ENCODE results near the gene NDUFB3. TPM values are rescaled to one million over a fixed set of nuclear protein-coding genes. Genes with fewer than 3 reads are reported as not detected.
"Not testable (repeated sequence)": the region's sequence is repeated elsewhere in the genome, so short reads cannot be mapped to it uniquely, and the experiment has no call there.

The NDUFB3 gene
- total RNA-seq (10 to 100 TPM; 48.7 to 53.6 TPM), polyA plus RNA-seq (100 to 1,000 TPM; 261 to 298 TPM)

- intact Hi-C loops (cut with micrococcal nuclease) = loop anchor here (1.0 kb wide), 8 partner anchors 45 to 358 kb away; partner anchors contain the start of genes BZW1, CFLAR, CLK1 and NIF3L1
- ChIA-PET CTCF (ENCODE audit: partially characterized antibody) (interaction anchor here (0.5 to 6.8 kb wide), 18 partner anchors 11 to 359 kb away, joined by 3 to 115 read pairs (median 4); partner anchors contain the start of genes CFLAR, NIF3L1 and PPIL3), POLR2A (ENCODE audit: partially characterized antibody) (interaction anchor here (0.6 to 6.1 kb wide), 18 partner anchors 15 to 571 kb away, joined by 3 to 101 read pairs (median 7); partner anchors contain the start of genes CASP10, CFLAR, CLK1 and NIF3L1)
- Histone ChIP-seq H3K36me3 (ENCODE audit: insufficient read depth, low read length) (no peaks in the 10 kb centered on the region), H3K27ac (ENCODE audit: low read depth, low read length) (peak within 1 kb of the TSS; percentile 79), H3K4me1 (ENCODE audit: insufficient read depth, low read length) (peaks cover 52% of the 10 kb centered on the region), H3K27me3 (ENCODE audit: insufficient read depth, low read length) (no peaks in the 10 kb centered on the region), H3K4me3 (ENCODE audit: low read length in 2 of 2) (peak within 1 kb of the TSS; percentile 94 to 96), H3K9me3 (ENCODE audit: control insufficient read depth in 1 of 2, low read length in 2 of 2) (no peaks in the 10 kb centered on the region)
- Mint-ChIP-seq H3K4me1 (peaks cover 35 to 62% (median 46%) of the 10 kb centered on the region in 4 donors), H3K36me3 (peaks cover 0 to 20% of the 10 kb centered on the region in 2 donors), H3K27ac (peak within 1 kb of the TSS; percentile 94 to 99 (median 98)), H3K27me3 (peaks cover 0 to 2% of the 10 kb centered on the region in 2 donors), H3K4me3 (peak within 1 kb of the TSS; percentile 91 to 100 (median 98)), H3K9me3 (no peaks in the 10 kb centered on the region)
- peak; percentile 95 to 96 (median 95) for DNase-seq
Measured at GRCh38 chr2:201071479-201072200, at the start of gene NDUFB3, which contains the start of gene HYCC2. NDUFB3 (plus strand) TSS chr2:201072001; CDS start chr2:201078883, 6,882 bp downstream. HYCC2 (minus strand) TSS chr2:201071671; CDS start chr2:201024009, 47,662 bp downstream.

GRCh38 chr2:201024518-201024917, 47.3 kb upstream of the NDUFB3 start:
- Histone ChIP-seq H3K27ac (ENCODE audit: low read depth, low read length) (no peak overlapping the region), H3K4me3 (ENCODE audit: low read length in 2 of 2) (no peak overlapping the region), H3K36me3 (ENCODE audit: insufficient read depth, low read length) (no peaks in the 10 kb centered on the region), H3K9me3 (ENCODE audit: control insufficient read depth in 1 of 2, low read length in 2 of 2) (no peaks in the 10 kb centered on the region), H3K27me3 (ENCODE audit: insufficient read depth, low read length) (no peaks in the 10 kb centered on the region), H3K4me1 (ENCODE audit: insufficient read depth, low read length) (no peaks in the 10 kb centered on the region)
- H3K4me3 Mint-ChIP-seq = no peak overlapping the region
- ChIA-PET POLR2A (ENCODE audit: partially characterized antibody) (no interaction called here), CTCF (ENCODE audit: partially characterized antibody) (interaction anchor here (0.9 kb wide), 1 partner anchor 24 kb away, joined by 3 read pairs; no protein-coding TSS in a partner anchor)
- intact Hi-C loops (cut with micrococcal nuclease) = no loop called here
- H3K27ac Mint-ChIP-seq = peak overlapping the region in 3 of 7 donors; percentile 7 to 54 (median 18)
- peaks cover 0 to 13% (median 0%) of the 10 kb centered on the region in 8 donors for H3K9me3 Mint-ChIP-seq
- H3K4me1 Mint-ChIP-seq = peaks cover 35 to 49% (median 39%) of the 10 kb centered on the region in 4 donors
- peaks cover 22 to 48% of the 10 kb centered on the region in 2 donors for H3K36me3 Mint-ChIP-seq
- no peaks in the 10 kb centered on the region for H3K27me3 Mint-ChIP-seq
- no peak for DNase-seq

GRCh38 chr2:201034355-201034754, 37.4 kb upstream of the NDUFB3 start:
- H3K4me3 Mint-ChIP-seq; POLR2A ChIA-PET (ENCODE audit: partially characterized antibody); H3K4me3 ChIP-seq (ENCODE audit: low read length in 2 of 2); H3K27me3 ChIP-seq (ENCODE audit: insufficient read depth, low read length); H3K27ac Mint-ChIP-seq; DNase-seq; H3K27me3 Mint-ChIP-seq; H3K4me1 ChIP-seq (ENCODE audit: insufficient read depth, low read length); H3K36me3 ChIP-seq (ENCODE audit: insufficient read depth, low read length); H3K9me3 ChIP-seq (ENCODE audit: control insufficient read depth in 1 of 2, low read length in 2 of 2); intact Hi-C loops (cut with micrococcal nuclease); H3K27ac ChIP-seq (ENCODE audit: low read depth, low read length); CTCF ChIA-PET (ENCODE audit: partially characterized antibody): not testable (repeated sequence)
- Mint-ChIP-seq H3K4me1 (peaks cover 0 to 11% (median 3%) of the 10 kb centered on the region in 4 donors), H3K36me3 (peaks cover 24 to 32% of the 10 kb centered on the region in 2 donors), H3K9me3 (peaks cover 0 to 10% (median 1%) of the 10 kb centered on the region in 8 donors)

- CTCF ChIA-PET (ENCODE audit: partially characterized antibody); H3K27ac ChIP-seq (ENCODE audit: low read depth, low read length); H3K9me3 ChIP-seq (ENCODE audit: control insufficient read depth in 1 of 2, low read length in 2 of 2); H3K4me3 ChIP-seq (ENCODE audit: low read length in 2 of 2); H3K27me3 ChIP-seq (ENCODE audit: insufficient read depth, low read length); H3K4me1 ChIP-seq (ENCODE audit: insufficient read depth, low read length); intact Hi-C loops (cut with micrococcal nuclease); H3K36me3 ChIP-seq (ENCODE audit: insufficient read depth, low read length); H3K4me3 Mint-ChIP-seq; POLR2A ChIA-PET (ENCODE audit: partially characterized antibody); DNase-seq; H3K27me3 Mint-ChIP-seq; H3K9me3 Mint-ChIP-seq: not testable (repeated sequence)
- peak overlapping the region in 2 of 7 donors; percentile 31 to 47 for H3K27ac Mint-ChIP-seq
- H3K36me3 Mint-ChIP-seq = peaks cover 24 to 34% of the 10 kb centered on the region in 2 donors
- H3K4me1 Mint-ChIP-seq = peaks cover 5 to 15% (median 6%) of the 10 kb centered on the region in 4 donors
Measured at GRCh38 chr2:201038361-201038760, 33.4 kb upstream of the NDUFB3 start.

- H3K4me1 Mint-ChIP-seq = peaks cover 5 to 15% (median 6%) of the 10 kb centered on the region in 4 donors
- peaks cover 24 to 34% of the 10 kb centered on the region in 2 donors for H3K36me3 Mint-ChIP-seq
- intact Hi-C loops (cut with micrococcal nuclease) = no loop called here
- peaks cover 0 to 7% (median 1%) of the 10 kb centered on the region in 8 donors for H3K9me3 Mint-ChIP-seq
- Histone ChIP-seq H3K27ac (ENCODE audit: low read depth, low read length) (no peak overlapping the region), H3K9me3 (ENCODE audit: control insufficient read depth in 1 of 2, low read length in 2 of 2) (no peaks in the 10 kb centered on the region), H3K27me3 (ENCODE audit: insufficient read depth, low read length) (no peaks in the 10 kb centered on the region), H3K36me3 (ENCODE audit: insufficient read depth, low read length) (no peaks in the 10 kb centered on the region), H3K4me1 (ENCODE audit: insufficient read depth, low read length) (no peaks in the 10 kb centered on the region), H3K4me3 (ENCODE audit: low read length in 2 of 2) (no peak overlapping the region)
- no peak overlapping the region for H3K27ac Mint-ChIP-seq
- H3K27me3 Mint-ChIP-seq = no peaks in the 10 kb centered on the region
- POLR2A ChIA-PET (ENCODE audit: partially characterized antibody) = interaction anchor here (0.6 kb wide), 1 partner anchor 18 kb away, joined by 3 read pairs; no protein-coding TSS in a partner anchor
- no peak for DNase-seq
- no peak overlapping the region for H3K4me3 Mint-ChIP-seq
- CTCF ChIA-PET (ENCODE audit: partially characterized antibody) = no interaction called here
Measured at GRCh38 chr2:201038855-201039254, 32.9 kb upstream of the NDUFB3 start.

GRCh38 chr2:201040867-201041628, 30.8 kb upstream of the NDUFB3 start:
- Mint-ChIP-seq H3K27me3 (no peaks in the 10 kb centered on the region), H3K36me3 (peaks cover 29 to 32% of the 10 kb centered on the region in 2 donors), H3K9me3 (peaks cover 0 to 7% (median 1%) of the 10 kb centered on the region in 8 donors), H3K27ac (peak overlapping the region in 1 of 7 donors; percentile 9), H3K4me3 (no peak overlapping the region), H3K4me1 (peaks cover 5 to 19% (median 7%) of the 10 kb centered on the region in 4 donors)
- ChIA-PET POLR2A (ENCODE audit: partially characterized antibody) (interaction anchor here (0.9 kb wide), 1 partner anchor 117 kb away, joined by 3 read pairs; no protein-coding TSS in a partner anchor), CTCF (ENCODE audit: partially characterized antibody) (interaction anchor here (0.8 to 1.2 kb wide), 3 partner anchors 8 to 24 kb away, joined by 3 to 5 read pairs (median 4); no protein-coding TSS in a partner anchor)
- Histone ChIP-seq H3K36me3 (ENCODE audit: insufficient read depth, low read length) (no peaks in the 10 kb centered on the region), H3K27ac (ENCODE audit: low read depth, low read length) (no peak overlapping the region), H3K27me3 (ENCODE audit: insufficient read depth, low read length) (no peaks in the 10 kb centered on the region), H3K4me1 (ENCODE audit: insufficient read depth, low read length) (no peaks in the 10 kb centered on the region), H3K4me3 (ENCODE audit: low read length in 2 of 2) (no peak overlapping the region), H3K9me3 (ENCODE audit: control insufficient read depth in 1 of 2, low read length in 2 of 2) (no peaks in the 10 kb centered on the region)
- intact Hi-C loops (cut with micrococcal nuclease) = no loop called here
- no peak for DNase-seq
